CD4-positive, alpha-beta T cell treated with Interleukin-17A for 4 hours (primary cell): ENCODE data around the gene C16orf92.
A peak's percentile ranks its signal among the peaks of the same experiment; 100 is the strongest.
"Not testable (repeated sequence)": the region's sequence is repeated elsewhere in the genome, so short reads cannot be mapped to it uniquely, and the experiment has no call there.

Source experiments
- DNase-seq: peaks from one replicate; pipeline ENCODE4 v3.0.0-alpha.2; 2020; ENCODE audit warnings: mixed read lengths

C16orf92 gene

GRCh38 chr16:30005341-30006094, 17.5 kb upstream of the C16orf92 start:
- peak; percentile 56 for DNase-seq

- no peak for DNase-seq
Measured at GRCh38 chr16:30006095-30006473, 16.9 kb upstream of the C16orf92 start.

GRCh38 chr16:30006659-30007377, 16.2 kb upstream of the C16orf92 start:
- DNase-seq: no peak

- DNase-seq: no peak
Measured at GRCh38 chr16:30007378-30007895, 15.6 kb upstream of the C16orf92 start.

- no peak for DNase-seq
Measured at GRCh38 chr16:30009085-30009862, 13.7 kb upstream of the C16orf92 start.

GRCh38 chr16:30009990-30010843, 12.8 kb upstream of the C16orf92 start:
- no peak for DNase-seq

GRCh38 chr16:30010844-30011713, 11.9 kb upstream of the C16orf92 start, which contains the start of gene DOC2A:
Gene DOC2A, minus strand, starts transcription at chr16:30011027. Its CDS starts 805 bp downstream, at chr16:30010222.
- DNase-seq: peak; percentile 43

GRCh38 chr16:30011714-30012504, 11.1 kb upstream of the C16orf92 start:
- DNase-seq: no peak

GRCh38 chr16:30012598-30012997, 10.4 kb upstream of the C16orf92 start:
- not testable (repeated sequence) for DNase-seq

GRCh38 chr16:30015450-30015849, 7.5 kb upstream of the C16orf92 start:
- DNase-seq: not testable (repeated sequence)

- no peak for DNase-seq
Measured at GRCh38 chr16:30016555-30017276, 6.3 kb upstream of the C16orf92 start.

- no peak for DNase-seq
Measured at GRCh38 chr16:30017277-30017656, 5.7 kb upstream of the C16orf92 start.

GRCh38 chr16:30017937-30018336, 5.1 kb upstream of the C16orf92 start:
- not testable (repeated sequence) for DNase-seq

GRCh38 chr16:30018731-30019158, 4.3 kb upstream of the C16orf92 start:
- no peak for DNase-seq

GRCh38 chr16:30023586-30023985, 588 bp downstream of the C16orf92 start:
- no peak for DNase-seq

- no peak for DNase-seq
Measured at GRCh38 chr16:30024451-30024850, 1.5 kb downstream of the C16orf92 start.

- no peak for DNase-seq
Measured at GRCh38 chr16:30025156-30025555, 2.2 kb downstream of the C16orf92 start.

GRCh38 chr16:30025574-30025973, 2.6 kb downstream of the C16orf92 start:
- no peak for DNase-seq

- DNase-seq: no peak
Measured at GRCh38 chr16:30026449-30026848, 3.5 kb downstream of the C16orf92 start.
